Renal cortical epithelial cell (primary cell): ENCODE results near the gene TTBK2. TPM values are rescaled to one million over a fixed set of nuclear protein-coding genes. Genes with fewer than 3 reads are reported as not detected.

Experiments used
- DNase-seq: peaks from one replicate; pipeline ENCODE4 v3.0.0-alpha.2; 2011; ENCODE audit warnings: low read depth
- total RNA-seq: library from RNA; depleted of rRNA; stranded (reverse); fragments of >200 nt; gene quantifications from 2 replicates; pipeline ENCODE4 v1.2.3, GENCODE V29; 2014

TTBK2 gene
- total RNA-seq, 1 donor from 2014 or later: 20.6 TPM

- DNase-seq: no peak
Observed at GRCh38 chr15:42693942-42694341, 226.6 kb downstream of the TTBK2 start.

- no peak for DNase-seq
Observed at GRCh38 chr15:42693496-42693895, 227.1 kb downstream of the TTBK2 start.

- no peak for DNase-seq
Observed at GRCh38 chr15:42692997-42693396, 227.6 kb downstream of the TTBK2 start.

- DNase-seq: no peak
Observed at GRCh38 chr15:42692536-42692935, 228.0 kb downstream of the TTBK2 start.

GRCh38 chr15:42691770-42692169, 228.8 kb downstream of the TTBK2 start:
- no peak for DNase-seq

- DNase-seq: no peak
Observed at GRCh38 chr15:42691308-42691707, 229.3 kb downstream of the TTBK2 start.

Other genes with a start within 250 kb of the TTBK2 start
- gene CDAN1, start 183.7 kb downstream of the TTBK2 start, total RNA-seq: 4.2 and 13.0 TPM in 2 replicates
- 32.2 and 42.7 TPM in 2 replicates for gene UBR1, start 185.3 kb upstream of the TTBK2 start, total RNA-seq
- 23.4 and 37.0 TPM in 2 replicates for gene TMEM62, start 212.8 kb upstream of the TTBK2 start, total RNA-seq